GM06990 (cell line): ENCODE results near the gene HEATR1.

Experiments used
- DNase-seq: peaks from one replicate; pipeline ENCODE4 v3.0.0-alpha.2; 2011; ENCODE audit not compliant: insufficient read length; ENCODE audit errors: extremely low read depth
- H3K27me3 ChIP-seq: replicated peaks from 2 replicates; pipeline ENCODE4 v1.6.0; 2011; ENCODE audit warnings: low read length; ENCODE audit not compliant: control insufficient read depth, insufficient read depth
- H3K36me3 ChIP-seq: 2 replicates; pipeline ENCODE4 v1.5.1; 2011; ENCODE audit warnings: low read length; ENCODE audit not compliant: control insufficient read depth, insufficient read depth
- H3K4me3 ChIP-seq: replicated peaks from 2 replicates; pipeline ENCODE4 v1.5.1; 2011; ENCODE audit warnings: low read depth, mild to moderate bottlenecking, control low read depth, low read length
- TF ChIP-seq, protein P1 (sequence below): IDR thresholded peaks from 2 replicates; pipeline ENCODE4 v1.5.1; 2011; ENCODE audit warnings: low read length, control low read depth, mild to moderate bottlenecking, inconsistent platforms; ENCODE audit not compliant: insufficient read depth, poor library complexity, severe bottlenecking

HEATR1 gene

DNA sequence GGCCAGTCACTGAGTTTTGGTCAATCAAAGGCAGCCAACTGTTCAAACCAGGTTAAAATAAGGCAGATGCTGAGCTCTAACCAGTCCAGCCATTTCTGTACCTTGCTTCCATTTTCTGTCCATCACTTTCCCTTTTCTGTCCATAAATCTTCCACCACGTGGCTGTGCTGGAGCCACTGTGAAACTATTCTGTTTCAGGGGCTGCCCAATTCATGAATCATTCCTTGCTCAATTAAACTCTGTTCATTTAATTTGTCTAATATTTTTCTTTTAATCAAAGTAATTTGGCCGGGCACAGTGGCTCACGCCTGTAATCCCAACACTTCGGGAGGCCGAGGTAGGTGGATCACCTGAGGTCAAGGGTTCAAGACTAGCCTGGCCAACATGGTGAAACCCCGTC lies 103.2 kb downstream of the HEATR1 start:
- H3K36me3 ChIP-seq: no peaks in the 10 kb centered on the region
- no peak for DNase-seq
- H3K4me3 ChIP-seq: no peak overlapping the region
- no peaks in the 10 kb centered on the region for H3K27me3 ChIP-seq
- TF ChIP-seq, protein P1, sequence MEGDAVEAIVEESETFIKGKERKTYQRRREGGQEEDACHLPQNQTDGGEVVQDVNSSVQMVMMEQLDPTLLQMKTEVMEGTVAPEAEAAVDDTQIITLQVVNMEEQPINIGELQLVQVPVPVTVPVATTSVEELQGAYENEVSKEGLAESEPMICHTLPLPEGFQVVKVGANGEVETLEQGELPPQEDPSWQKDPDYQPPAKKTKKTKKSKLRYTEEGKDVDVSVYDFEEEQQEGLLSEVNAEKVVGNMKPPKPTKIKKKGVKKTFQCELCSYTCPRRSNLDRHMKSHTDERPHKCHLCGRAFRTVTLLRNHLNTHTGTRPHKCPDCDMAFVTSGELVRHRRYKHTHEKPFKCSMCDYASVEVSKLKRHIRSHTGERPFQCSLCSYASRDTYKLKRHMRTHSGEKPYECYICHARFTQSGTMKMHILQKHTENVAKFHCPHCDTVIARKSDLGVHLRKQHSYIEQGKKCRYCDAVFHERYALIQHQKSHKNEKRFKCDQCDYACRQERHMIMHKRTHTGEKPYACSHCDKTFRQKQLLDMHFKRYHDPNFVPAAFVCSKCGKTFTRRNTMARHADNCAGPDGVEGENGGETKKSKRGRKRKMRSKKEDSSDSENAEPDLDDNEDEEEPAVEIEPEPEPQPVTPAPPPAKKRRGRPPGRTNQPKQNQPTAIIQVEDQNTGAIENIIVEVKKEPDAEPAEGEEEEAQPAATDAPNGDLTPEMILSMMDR: no peak
